WI38 (cell line): ENCODE data around the gene MMP27.

Experiments
- H3K4me3 ChIP-seq: 2 replicates; pipeline ENCODE4 v1.5.1; 2011; ENCODE audit warnings: low read depth, mild to moderate bottlenecking, control low read depth, low read length
- CTCF ChIP-seq: IDR thresholded peaks from 2 replicates; pipeline ENCODE4 v1.5.1; 2012; ENCODE audit warnings: low read depth, mild to moderate bottlenecking, control low read depth, low read length

The MMP27 gene

GRCh38 chr11:102685754-102686153, 19.8 kb downstream of the MMP27 start:
- TF ChIP-seq CTCF: no peak
- no peak overlapping the region for H3K4me3 ChIP-seq

GRCh38 chr11:102685338-102685737, 20.2 kb downstream of the MMP27 start:
- no peak overlapping the region for H3K4me3 ChIP-seq
- no peak for TF ChIP-seq CTCF

GRCh38 chr11:102683277-102683676, 22.3 kb downstream of the MMP27 start:
- no peak overlapping the region for H3K4me3 ChIP-seq

GRCh38 chr11:102680945-102681344, 24.6 kb downstream of the MMP27 start:
- no peak overlapping the region for H3K4me3 ChIP-seq
- no peak for TF ChIP-seq CTCF

More at GRCh38 chr11:102683277-102683676, 22.3 kb downstream of the MMP27 start:
- TF ChIP-seq CTCF: no peak

- no peak for TF ChIP-seq CTCF
- H3K4me3 ChIP-seq: no peak overlapping the region
These were observed 27.5 kb downstream of the MMP27 start for GRCh38 chr11:102678022-102678421.

GRCh38 chr11:102676084-102676483, 29.5 kb downstream of the MMP27 start:
- TF ChIP-seq CTCF: no peak
- no peak overlapping the region for H3K4me3 ChIP-seq

- H3K4me3 ChIP-seq: no peak overlapping the region
- TF ChIP-seq CTCF: no peak
These were observed 35.9 kb downstream of the MMP27 start for GRCh38 chr11:102669664-102670063.
